Activated CD4-positive, alpha-beta T cell treated with anti-CD3 and anti-CD28 coated beads, Interleukin-2, Interleukin-4, amounts not matched to agents 100 ng/mL and 50 ng/mL, durations not matched to agents 16 hours and 8 hours (primary cell): ENCODE results near the gene INSM2.

Experiments
- DNase-seq: peaks from one replicate; pipeline ENCODE4 v3.0.0-alpha.2; 2020; ENCODE audit warnings: low spot score

Gene INSM2, protein sequence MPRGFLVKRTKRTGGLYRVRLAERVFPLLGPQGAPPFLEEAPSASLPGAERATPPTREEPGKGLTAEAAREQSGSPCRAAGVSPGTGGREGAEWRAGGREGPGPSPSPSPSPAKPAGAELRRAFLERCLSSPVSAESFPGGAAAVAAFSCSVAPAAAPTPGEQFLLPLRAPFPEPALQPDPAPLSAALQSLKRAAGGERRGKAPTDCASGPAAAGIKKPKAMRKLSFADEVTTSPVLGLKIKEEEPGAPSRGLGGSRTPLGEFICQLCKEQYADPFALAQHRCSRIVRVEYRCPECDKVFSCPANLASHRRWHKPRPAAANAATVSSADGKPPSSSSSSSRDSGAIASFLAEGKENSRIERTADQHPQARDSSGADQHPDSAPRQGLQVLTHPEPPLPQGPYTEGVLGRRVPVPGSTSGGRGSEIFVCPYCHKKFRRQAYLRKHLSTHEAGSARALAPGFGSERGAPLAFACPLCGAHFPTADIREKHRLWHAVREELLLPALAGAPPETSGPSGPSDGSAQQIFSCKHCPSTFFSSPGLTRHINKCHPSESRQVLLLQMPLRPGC

GRCh38 chr14:35533357-35534207 is at the start of gene INSM2:
Gene INSM2 (plus strand): TSS chr14:35534164. CDS start chr14:35534253, 89 bp downstream.
- peak; percentile 75 for DNase-seq

GRCh38 chr14:35492569-35493014 is 41.4 kb upstream of the INSM2 start:
- DNase-seq = no peak

- no peak for DNase-seq
These were observed 38.7 kb upstream of the INSM2 start for GRCh38 chr14:35495278-35495677.

DNA sequence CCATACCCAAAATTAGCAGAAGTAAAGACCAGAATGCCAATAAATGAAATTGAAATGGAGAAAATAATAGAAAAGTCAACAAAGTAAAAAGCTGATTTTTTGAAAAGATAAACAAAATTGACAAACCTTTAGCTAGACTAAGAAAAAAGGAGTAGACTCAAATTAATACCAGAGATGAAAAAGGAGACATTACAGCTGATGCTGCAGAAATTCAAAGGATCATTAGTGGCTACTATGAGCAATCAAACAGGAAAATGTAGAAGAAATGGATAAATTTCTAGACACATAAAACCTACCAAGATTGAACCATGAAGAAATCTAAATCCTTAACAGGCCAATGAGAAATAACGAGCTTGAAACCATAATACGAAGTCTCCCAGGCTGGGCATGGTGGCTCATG is 34.8 kb upstream of the INSM2 start:
- no peak for DNase-seq

DNA sequence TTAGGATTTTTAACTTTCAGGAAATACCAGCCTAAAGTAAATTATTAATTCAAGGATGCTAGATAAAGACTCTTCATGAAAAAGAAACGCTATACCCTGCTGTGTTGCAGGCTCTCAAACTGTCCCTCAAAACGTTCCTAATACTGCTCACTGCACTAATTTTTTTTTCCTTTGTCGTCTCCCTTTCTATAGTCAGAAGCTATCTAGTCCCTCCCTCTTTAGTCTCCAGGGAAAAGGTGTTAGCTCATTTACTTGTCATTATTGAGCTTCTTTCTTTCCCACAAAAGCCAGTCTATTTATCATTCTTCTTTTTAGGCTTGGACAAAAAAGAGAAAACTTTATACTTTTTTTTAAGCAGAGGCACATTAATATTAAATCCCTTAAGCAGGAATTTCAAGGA is 30.3 kb upstream of the INSM2 start:
- DNase-seq = no peak

GRCh38 chr14:35504260-35504659 is 29.7 kb upstream of the INSM2 start:
- no peak for DNase-seq

DNA sequence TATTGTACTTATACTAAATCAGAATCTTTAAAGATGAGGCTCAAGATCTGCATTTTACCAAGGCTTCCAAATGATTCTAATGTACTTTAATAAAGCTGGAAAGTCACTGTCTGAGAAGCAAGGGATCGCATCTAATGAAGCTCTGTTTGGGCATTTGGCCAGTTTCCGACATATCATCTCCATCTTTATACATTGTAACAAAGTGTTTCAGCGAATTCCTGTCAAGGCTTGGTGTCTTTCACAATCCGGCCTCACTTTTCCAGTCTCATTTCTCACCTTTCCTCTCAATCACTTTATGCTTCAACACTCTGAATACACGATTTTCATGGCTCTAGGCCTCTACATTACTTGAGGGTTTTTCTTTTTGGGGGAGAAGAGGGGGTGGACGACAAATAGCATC is 27.5 kb upstream of the INSM2 start:
- no peak for DNase-seq

GRCh38 chr14:35506927-35507326 is 27.0 kb upstream of the INSM2 start:
- no peak for DNase-seq

DNA sequence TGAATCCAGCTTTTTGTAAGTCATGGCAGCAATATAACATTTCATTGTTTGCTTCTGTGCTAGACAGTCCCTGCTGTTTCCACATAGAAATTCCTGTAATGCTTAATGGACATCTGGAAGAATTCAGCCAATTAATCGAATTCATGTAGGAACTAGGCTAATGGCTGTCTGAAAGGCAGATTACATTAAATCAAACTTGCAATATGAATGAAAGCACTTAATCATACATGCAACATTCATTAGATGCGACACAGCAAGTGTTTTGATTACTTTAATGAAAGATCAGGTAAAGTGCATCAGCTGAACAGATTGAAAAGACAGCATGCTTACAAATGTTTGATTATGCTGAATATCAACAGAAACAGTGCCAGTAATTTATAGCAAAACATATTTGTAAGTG is 24.1 kb upstream of the INSM2 start:
- no peak for DNase-seq

GRCh38 chr14:35512765-35513164 is 21.2 kb upstream of the INSM2 start:
- no peak for DNase-seq

DNA sequence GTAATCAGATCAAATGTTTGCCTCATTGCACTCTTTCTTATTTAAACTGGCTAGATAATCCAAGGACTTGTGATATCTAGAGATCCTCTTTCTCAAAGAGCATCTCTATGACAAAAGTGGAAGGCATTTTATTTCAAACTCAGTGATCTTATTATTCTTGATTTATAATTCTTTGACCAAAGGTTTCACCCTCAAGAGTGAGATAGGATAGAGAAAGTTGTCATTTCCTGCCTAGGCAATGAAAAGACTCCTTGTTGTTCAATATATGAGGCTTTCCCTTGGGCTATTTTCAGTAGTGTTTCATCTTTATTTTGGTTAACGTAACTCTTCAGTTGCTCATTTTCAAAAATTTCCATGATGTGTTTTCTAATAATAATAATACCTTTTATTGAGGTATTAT is 18.0 kb upstream of the INSM2 start:
- no peak for DNase-seq

DNA sequence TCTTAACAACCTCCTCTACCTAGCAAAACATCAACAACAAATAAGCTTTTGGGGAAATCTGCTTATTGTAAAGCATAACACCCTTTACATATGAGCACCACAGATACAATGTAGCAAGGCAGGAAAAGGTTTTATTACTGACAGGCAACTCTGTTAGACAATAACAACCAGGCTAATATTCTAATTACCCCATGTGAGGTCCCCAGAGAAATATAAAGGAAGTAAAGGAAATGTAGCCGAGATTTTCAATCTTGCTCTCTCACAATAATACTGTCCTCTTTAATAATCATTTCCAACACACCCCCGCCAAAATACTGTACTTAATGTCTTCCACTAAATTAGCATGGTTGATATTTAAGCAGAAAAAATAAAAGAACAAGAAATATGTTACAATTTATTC is 14.0 kb upstream of the INSM2 start:
- DNase-seq = no peak

GRCh38 chr14:35525695-35526094 is 8.3 kb upstream of the INSM2 start:
- no peak for DNase-seq

DNA sequence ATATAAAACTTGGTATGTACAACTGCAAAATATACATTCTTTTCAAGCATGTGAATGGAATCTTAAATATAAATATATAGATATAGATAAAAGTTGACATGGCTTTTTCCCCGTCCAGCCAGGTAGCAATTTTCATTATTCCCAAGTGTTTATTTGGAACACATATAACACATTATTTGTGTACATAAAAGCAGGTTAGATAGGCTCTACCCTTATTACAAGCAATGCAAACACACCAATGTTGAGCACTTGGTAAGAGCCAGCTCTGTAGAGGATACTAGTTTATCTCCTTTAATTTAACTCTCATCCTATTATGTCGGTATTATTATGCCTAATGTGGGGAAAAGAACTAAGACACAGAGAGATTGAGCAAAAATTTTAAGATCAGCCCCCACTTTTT is 7.0 kb upstream of the INSM2 start:
- DNase-seq = no peak

DNA sequence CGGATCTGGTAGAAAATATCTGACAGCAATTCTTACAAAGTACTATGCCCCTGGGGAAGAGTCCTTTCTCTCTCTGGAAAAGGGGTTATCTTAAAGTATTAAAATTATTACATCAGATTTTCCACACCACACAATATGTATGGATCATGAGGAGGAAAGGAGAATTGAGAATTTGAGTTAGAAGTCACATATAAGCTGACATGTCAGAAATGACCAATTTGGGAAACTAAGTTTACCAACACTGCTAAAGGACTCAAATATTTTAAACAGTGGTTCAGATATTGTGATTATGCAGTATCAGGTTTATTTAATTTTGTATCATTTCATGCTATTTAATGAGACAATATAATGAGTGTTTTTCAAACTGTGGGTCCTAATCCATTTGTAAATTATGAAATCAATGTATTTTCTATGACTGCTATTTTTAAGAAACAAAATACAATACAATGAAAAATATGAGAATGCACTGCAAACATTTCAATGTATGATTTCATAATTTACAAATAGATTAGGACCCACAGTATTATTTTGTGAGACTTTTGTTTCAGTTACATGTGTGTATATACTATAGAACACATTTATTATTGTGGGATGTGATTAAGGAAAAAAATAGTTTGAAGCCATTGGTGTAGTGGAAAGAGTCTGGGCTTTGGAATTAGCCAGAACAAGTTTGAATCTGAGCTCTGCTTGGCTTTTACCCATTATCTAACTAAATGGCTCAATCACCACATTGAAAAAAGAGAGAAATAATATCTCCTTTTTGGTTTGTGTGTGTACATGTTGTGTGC is 1.8 kb upstream of the INSM2 start:
- DNase-seq = no peak

DNA sequence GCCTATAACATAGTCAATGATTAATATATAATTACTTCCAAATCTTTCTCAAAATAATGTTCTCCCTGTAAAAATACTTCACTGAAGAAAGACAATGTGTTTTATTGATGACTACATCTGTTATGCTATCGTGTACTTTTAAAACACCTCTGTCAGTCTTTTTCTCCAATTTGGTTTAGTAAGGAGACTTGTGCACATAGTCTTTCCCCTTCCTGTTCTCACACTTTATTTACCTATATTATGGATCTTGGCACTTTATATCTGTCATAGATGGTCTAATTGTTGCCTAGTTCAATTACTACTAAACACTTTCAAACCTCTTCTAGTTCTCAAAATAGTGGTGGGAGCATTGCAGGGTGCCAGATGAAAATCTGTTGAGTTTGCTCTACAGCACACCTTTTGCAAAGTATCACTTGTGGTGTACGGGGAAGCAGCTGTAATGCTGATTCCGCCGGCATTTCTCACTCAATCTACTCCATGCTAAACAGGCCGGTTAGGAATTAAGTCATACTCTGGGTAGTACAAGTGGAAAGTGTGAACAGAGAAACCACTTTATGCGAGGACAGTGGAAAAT is 1.1 kb upstream of the INSM2 start:
- DNase-seq = peak; percentile 19

DNA sequence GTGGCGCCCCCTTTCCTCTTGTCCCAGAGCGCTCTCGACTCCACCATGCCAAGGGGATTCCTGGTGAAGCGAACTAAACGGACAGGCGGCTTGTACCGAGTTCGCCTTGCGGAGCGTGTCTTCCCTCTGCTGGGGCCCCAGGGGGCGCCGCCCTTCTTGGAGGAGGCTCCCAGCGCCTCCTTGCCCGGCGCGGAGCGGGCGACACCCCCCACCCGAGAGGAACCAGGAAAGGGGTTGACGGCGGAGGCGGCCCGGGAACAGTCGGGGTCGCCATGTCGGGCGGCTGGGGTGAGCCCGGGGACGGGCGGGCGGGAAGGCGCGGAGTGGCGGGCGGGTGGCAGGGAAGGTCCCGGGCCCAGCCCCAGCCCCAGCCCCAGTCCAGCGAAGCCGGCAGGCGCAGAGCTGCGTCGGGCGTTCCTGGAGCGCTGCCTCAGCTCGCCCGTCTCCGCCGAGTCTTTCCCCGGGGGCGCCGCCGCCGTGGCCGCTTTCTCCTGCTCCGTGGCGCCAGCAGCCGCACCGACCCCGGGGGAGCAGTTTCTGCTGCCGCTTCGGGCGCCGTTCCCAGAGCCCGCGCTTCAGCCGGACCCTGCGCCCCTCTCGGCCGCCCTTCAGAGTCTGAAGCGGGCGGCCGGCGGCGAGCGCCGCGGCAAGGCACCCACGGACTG is 376 bp downstream of the INSM2 start:
- no peak for DNase-seq

DNA sequence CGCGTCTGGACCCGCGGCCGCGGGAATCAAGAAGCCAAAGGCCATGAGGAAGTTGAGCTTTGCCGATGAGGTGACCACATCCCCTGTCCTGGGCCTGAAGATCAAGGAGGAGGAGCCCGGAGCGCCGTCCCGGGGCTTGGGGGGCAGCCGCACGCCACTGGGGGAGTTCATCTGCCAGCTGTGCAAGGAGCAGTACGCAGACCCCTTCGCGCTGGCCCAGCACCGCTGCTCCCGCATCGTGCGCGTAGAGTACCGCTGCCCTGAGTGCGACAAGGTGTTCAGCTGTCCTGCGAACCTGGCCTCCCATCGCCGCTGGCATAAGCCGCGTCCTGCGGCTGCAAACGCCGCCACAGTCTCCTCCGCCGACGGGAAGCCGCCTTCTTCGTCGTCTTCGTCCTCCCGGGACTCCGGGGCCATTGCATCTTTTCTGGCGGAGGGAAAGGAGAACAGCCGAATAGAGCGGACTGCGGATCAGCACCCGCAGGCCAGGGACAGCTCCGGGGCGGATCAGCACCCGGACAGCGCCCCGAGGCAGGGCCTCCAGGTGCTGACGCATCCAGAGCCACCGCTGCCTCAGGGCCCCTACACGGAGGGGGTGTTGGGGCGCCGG is 1.0 kb downstream of the INSM2 start:
- DNase-seq = peak; percentile 62

DNA sequence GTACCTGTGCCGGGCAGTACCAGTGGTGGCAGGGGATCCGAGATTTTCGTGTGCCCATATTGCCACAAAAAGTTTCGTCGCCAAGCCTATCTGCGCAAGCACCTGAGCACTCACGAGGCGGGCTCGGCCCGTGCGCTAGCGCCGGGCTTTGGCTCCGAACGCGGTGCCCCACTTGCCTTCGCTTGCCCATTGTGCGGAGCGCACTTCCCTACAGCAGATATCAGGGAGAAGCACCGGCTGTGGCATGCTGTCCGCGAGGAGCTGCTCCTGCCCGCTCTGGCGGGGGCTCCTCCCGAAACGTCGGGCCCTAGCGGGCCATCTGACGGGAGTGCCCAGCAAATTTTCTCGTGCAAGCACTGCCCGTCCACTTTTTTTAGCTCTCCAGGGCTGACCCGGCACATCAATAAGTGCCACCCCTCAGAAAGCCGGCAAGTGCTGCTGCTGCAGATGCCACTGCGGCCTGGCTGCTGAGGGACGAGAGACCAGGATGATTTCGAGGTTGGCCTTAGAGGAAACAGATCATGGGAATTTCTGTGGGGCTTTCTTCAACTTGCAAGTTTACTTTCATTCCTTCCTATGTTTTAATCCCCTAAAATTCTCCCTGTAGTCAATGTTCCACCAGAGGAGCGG is 1.6 kb downstream of the INSM2 start:
- DNase-seq = no peak

DNA sequence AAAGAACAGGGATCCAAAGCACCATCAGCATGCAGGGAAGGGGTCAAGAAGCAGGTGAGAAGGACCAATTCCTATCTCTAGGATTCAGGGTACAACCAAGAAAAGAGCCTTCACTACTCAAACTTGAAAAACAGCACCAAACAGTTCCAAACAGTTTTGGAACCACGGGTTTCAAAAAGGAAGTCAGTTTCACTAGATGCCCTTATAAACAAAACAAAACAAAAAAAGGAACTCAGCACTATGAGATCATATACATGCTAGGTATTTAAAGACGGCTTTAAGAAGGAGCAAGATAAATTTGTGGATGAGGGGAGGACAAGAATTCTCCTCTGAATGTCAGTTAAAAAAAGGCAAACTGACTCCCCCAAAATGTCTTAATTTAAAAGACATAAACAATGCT is 6.0 kb downstream of the INSM2 start:
- DNase-seq = no peak
